Chondrocyte (in vitro differentiated cells): ENCODE measurements around the gene ZNF536. TPM values are rescaled to one million over a fixed set of nuclear protein-coding genes. Genes with fewer than 3 reads are reported as not detected.

ENCODE experiments used
- DNase-seq: peaks from one replicate; pipeline ENCODE4 v3.0.0; 2021; ENCODE audit warnings: mixed read lengths, low spot score
- H3K27ac Mint-ChIP-seq: one replicate; pipeline ENCODE4 v1.8.0; 2021; ENCODE audit warnings: mild to moderate bottlenecking, moderate library complexity, mixed read lengths; ENCODE audit not compliant: unreplicated experiment
- H3K27me3 Mint-ChIP-seq: 2 replicates; pipeline ENCODE4 v1.8.0; 2021; ENCODE audit warnings: low read depth, mixed read lengths
- H3K36me3 Mint-ChIP-seq: 2 replicates; pipeline ENCODE4 v1.8.0; 2021; ENCODE audit warnings: low read depth, mixed read lengths
- H3K4me1 Mint-ChIP-seq: 2 replicates; pipeline ENCODE4 v1.8.0; 2021; ENCODE audit warnings: low read depth, mild to moderate bottlenecking, mixed read lengths
- H3K4me3 Mint-ChIP-seq: one replicate; pipeline ENCODE4 v1.8.0; 2021; ENCODE audit warnings: mild to moderate bottlenecking, moderate library complexity, mixed read lengths; ENCODE audit not compliant: unreplicated experiment
- H3K9me3 Mint-ChIP-seq: 2 replicates; pipeline ENCODE4 v1.8.0; 2021; ENCODE audit warnings: low read depth, mixed read lengths
- CTCF ChIP-seq: fragments of 200-600 bp; sonication (generic); IDR thresholded peaks from 2 replicates; pipeline ENCODE4 v1.5.0; 2021; ENCODE audit warnings: antibody characterized with exemption, mild to moderate bottlenecking, moderate library complexity
- total RNA-seq: library from RNA; stranded (reverse); gene quantifications from 3 replicates; pipeline ENCODE4 v1.2.1, GENCODE V29; 2021

ZNF536 gene
- total RNA-seq, 1 donor from 2014 or later = not detected

DNA sequence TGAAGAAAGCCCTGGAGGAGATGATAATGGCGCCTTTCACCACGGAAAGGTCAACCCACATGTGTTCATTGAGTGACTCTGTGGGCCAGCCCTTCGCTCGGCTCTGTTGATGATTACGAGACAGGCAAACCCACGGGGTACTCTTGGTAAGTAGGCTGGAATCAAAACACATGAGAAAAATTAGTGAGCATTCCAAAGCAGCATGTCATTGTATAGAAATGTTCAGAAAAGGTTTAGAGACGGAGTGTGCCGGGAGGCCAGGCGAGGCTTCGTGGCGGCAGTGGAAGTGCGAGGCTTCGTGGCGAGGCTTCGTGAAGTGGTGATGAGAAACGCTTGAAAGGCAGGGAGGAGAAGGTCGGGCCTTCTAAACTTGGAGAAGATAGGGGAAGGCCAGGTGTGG, 144.3 kb downstream of the ZNF536 start:
- TF ChIP-seq CTCF = no peak
- Mint-ChIP-seq H3K27me3 (no peaks in the 10 kb centered on the region), H3K9me3 (peaks cover 3% of the 10 kb centered on the region), H3K4me1 (no peaks in the 10 kb centered on the region), H3K36me3 (no peaks in the 10 kb centered on the region), H3K4me3 (no peak overlapping the region), H3K27ac (no peak overlapping the region)
- no peak for DNase-seq

GRCh38 chr19:30518965-30519606, 146.9 kb downstream of the ZNF536 start:
- Mint-ChIP-seq H3K4me1 (no peaks in the 10 kb centered on the region), H3K9me3 (peaks cover 3% of the 10 kb centered on the region), H3K36me3 (no peaks in the 10 kb centered on the region), H3K27me3 (peaks cover 3% of the 10 kb centered on the region), H3K27ac (no peak overlapping the region), H3K4me3 (no peak overlapping the region)
- TF ChIP-seq CTCF = no peak
- DNase-seq = no peak

GRCh38 chr19:30519607-30520205, 147.5 kb downstream of the ZNF536 start:
- H3K4me1 Mint-ChIP-seq = no peaks in the 10 kb centered on the region
- no peak for DNase-seq
- peaks cover 3% of the 10 kb centered on the region for H3K27me3 Mint-ChIP-seq
- no peak for TF ChIP-seq CTCF
- H3K36me3 Mint-ChIP-seq = no peaks in the 10 kb centered on the region
- H3K4me3 Mint-ChIP-seq = no peak overlapping the region
- no peak overlapping the region for H3K27ac Mint-ChIP-seq
- H3K9me3 Mint-ChIP-seq = peaks cover 3% of the 10 kb centered on the region

DNA sequence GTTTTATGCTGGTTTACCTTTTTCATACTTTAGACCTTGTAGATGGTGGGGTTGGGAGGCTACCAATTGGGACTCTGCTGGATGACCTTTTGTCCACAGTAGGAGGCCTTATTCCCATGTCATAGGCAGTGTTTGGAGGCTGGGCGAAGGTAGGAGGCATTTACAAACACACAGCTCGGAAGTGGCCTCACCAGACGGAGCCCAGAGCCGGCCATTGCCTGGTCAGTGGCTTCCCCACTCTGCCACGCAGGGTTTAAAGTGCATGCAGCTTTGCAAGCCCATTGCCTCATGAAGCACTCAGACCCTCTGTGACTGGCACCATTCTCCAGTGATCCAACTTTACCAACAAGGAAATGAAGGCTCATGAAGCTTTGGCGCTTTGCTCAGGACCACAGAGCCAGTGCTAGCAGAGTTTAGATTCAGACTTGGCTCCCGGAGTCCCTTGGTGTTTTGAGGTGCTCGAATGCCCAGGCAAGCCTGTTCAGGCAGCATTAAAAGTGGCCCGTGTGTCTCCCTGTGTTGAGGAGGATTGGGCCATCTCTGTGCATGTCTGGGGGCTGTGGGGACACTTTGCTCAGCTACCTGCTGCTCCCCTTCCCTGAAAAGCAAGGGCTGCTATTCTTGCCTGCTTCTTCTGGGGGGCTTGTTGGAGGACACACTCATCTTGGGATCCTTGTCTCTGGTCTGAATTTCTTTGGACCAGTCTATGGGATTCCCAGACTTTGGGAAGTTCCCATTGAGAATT, 148.7 kb downstream of the ZNF536 start:
- DNase-seq = no peak
- Mint-ChIP-seq H3K27me3 (peaks cover 3% of the 10 kb centered on the region), H3K4me3 (no peak overlapping the region), H3K27ac (no peak overlapping the region), H3K9me3 (peaks cover 3% of the 10 kb centered on the region), H3K4me1 (no peaks in the 10 kb centered on the region), H3K36me3 (no peaks in the 10 kb centered on the region)
- no peak for TF ChIP-seq CTCF

- TF ChIP-seq CTCF = no peak
- Mint-ChIP-seq H3K27ac (no peak overlapping the region), H3K4me1 (no peaks in the 10 kb centered on the region), H3K9me3 (peaks cover 3% of the 10 kb centered on the region), H3K27me3 (peaks cover 3% of the 10 kb centered on the region), H3K4me3 (no peak overlapping the region), H3K36me3 (no peaks in the 10 kb centered on the region)
- DNase-seq = no peak
Observed at GRCh38 chr19:30521937-30522336, 149.8 kb downstream of the ZNF536 start.
